WTC11 (cell line): Measurements from ENCODE around the gene PRDX1.

Experiments used
- ATF2 ChIP-seq: sonication (generic); formaldehyde crosslinking; IDR thresholded peaks from 2 replicates; pipeline ENCODE4 v1.8.1; 2022; ENCODE audit warnings: low read depth, missing genetic modification reagents, borderline replicate concordance
- ATF6 ChIP-seq: sonication (generic); formaldehyde crosslinking; IDR thresholded peaks from 2 replicates; pipeline ENCODE4 v1.8.1; 2023; ENCODE audit warnings: mild to moderate bottlenecking, missing genetic modification reagents
- CREB1 ChIP-seq: sonication (generic); formaldehyde crosslinking; IDR thresholded peaks from 2 replicates; pipeline ENCODE4 v1.8.0; 2023; ENCODE audit warnings: mild to moderate bottlenecking, missing genetic modification reagents
- CTCF ChIP-seq: fragments of 200-600 bp; IDR thresholded peaks from 2 replicates; pipeline ENCODE4 v1.8.0; 2022; ENCODE audit warnings: antibody characterized with exemption
- MAX ChIP-seq: sonication (generic); formaldehyde crosslinking; IDR thresholded peaks from 2 replicates; pipeline ENCODE4 v1.8.0; 2022; ENCODE audit warnings: mild to moderate bottlenecking, missing genetic modification reagents
- MXD4 ChIP-seq: fragments of 250-450 bp; sonication (Bioruptor Pico); IDR thresholded peaks from 2 replicates; pipeline ENCODE4 v1.8.0; 2021; ENCODE audit warnings: mild to moderate bottlenecking, moderate library complexity, borderline replicate concordance
- NR1H2 ChIP-seq: sonication (generic); formaldehyde crosslinking; IDR thresholded peaks from 2 replicates; pipeline ENCODE4 v1.9.0; 2021; ENCODE audit warnings: mild to moderate bottlenecking, moderate library complexity, missing genetic modification reagents
- SP1 ChIP-seq: sonication (generic); formaldehyde crosslinking; conservative IDR thresholded peaks from 2 replicates; pipeline ENCODE4 v1.8.1; 2022; ENCODE audit warnings: missing genetic modification reagents
- ZBTB21 ChIP-seq: sonication (generic); formaldehyde crosslinking; IDR thresholded peaks from 2 replicates; pipeline ENCODE4 v1.8.1; 2023; ENCODE audit warnings: mild to moderate bottlenecking, missing genetic modification reagents, borderline replicate concordance
- ZNF232 ChIP-seq: sonication (generic); formaldehyde crosslinking; IDR thresholded peaks from 2 replicates; pipeline ENCODE4 v1.8.0; 2022; ENCODE audit warnings: mild to moderate bottlenecking, missing genetic modification reagents

GRCh38 chr1:45478121-45478814 is 43.4 kb downstream of the PRDX1 start:
- TF ChIP-seq MAX (CRISPR knock-in tag) = no peak
- no peak for TF ChIP-seq SP1
- TF ChIP-seq CTCF = no peak
- no peak for TF ChIP-seq ZBTB21 (CRISPR knock-in tag)
- no peak for TF ChIP-seq NR1H2 (CRISPR knock-in tag)
- TF ChIP-seq CREB1 (CRISPR knock-in tag) = no peak
- TF ChIP-seq ATF6 (CRISPR knock-in tag) = no peak
- no peak for TF ChIP-seq MXD4 (CRISPR knock-in tag)
- no peak for TF ChIP-seq ATF2
- no peak for TF ChIP-seq ZNF232 (CRISPR knock-in tag)
